GM10248 (cell line): Measurements from ENCODE around the gene CHCHD2.
"Not testable (repeated sequence)": the region's sequence is repeated elsewhere in the genome, so short reads cannot be mapped to it uniquely, and the experiment has no call there.

Experiments used
- CTCF ChIA-PET: fragments of 300-600 bp; sonication (Branson Sonifier 250); formaldehyde crosslinking; extraction: SDS; loops from one replicate; lab custom pipeline; 2021; ENCODE audit warnings: antibody characterized with exemption; lab: Yijun Ruan, JAX
- POLR2A ChIA-PET: fragments of 350-650 bp; sonication (Branson Sonifier 250); formaldehyde crosslinking; extraction: SDS; loops from one replicate; lab custom pipeline; 2020; ENCODE audit warnings: antibody characterized with exemption; lab: Yijun Ruan, JAX
- DNase-seq: peaks from one replicate; pipeline ENCODE4 v3.0.0; 2012; ENCODE audit errors: extremely low spot score
- TF ChIP-seq, protein P1 (sequence below): IDR thresholded peaks from 2 replicates; pipeline ENCODE4 v1.5.1; 2012; ENCODE audit warnings: mild to moderate bottlenecking, low read depth; ENCODE audit errors: extremely low read depth, missing control alignments, control extremely low read depth

CHCHD2 gene

DNA sequence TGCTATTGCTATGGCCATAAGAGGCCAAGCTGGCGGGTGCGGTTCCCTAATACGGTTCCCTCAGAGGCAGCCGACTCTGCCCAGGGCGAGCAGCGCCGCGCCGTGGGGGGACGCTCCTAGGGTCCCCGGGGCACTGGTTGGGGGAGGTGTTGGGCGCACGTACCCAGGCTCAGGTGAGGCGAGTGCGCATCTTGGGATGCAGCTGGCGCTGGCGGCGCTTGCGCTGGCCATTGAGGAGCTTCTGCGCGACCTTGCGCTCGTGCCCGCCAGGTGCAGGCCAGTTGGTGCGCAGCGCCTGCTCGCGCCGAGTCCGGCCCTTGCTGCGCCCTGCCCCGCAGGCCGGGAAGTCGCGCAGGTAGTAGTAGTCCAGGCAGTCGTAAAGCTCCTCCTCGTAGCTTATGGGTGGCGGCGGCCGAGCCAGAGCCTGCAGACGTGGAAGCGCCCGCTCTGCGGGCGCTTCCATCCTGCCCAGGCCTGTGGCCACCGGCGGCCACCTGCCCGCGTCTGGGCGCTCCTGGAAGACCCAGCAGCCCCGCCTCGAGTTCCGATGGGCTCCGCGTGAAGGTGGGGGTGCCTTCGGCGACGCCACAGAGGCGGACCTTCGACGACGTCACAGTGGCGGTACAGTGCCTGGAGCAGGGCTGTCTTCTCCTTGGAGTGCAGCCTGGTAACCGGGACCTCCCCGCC is 9.7 kb upstream of the CHCHD2 start, which contains the start of gene NUPR2:
Gene NUPR2, minus strand, starts transcription at position 566 of the 687 bp plus-strand sequence. Its CDS starts 103 bp downstream, at position 463.
- ChIA-PET POLR2A (no interaction called here), CTCF (no interaction called here)
- no peak for DNase-seq
- TF ChIP-seq, protein P1, sequence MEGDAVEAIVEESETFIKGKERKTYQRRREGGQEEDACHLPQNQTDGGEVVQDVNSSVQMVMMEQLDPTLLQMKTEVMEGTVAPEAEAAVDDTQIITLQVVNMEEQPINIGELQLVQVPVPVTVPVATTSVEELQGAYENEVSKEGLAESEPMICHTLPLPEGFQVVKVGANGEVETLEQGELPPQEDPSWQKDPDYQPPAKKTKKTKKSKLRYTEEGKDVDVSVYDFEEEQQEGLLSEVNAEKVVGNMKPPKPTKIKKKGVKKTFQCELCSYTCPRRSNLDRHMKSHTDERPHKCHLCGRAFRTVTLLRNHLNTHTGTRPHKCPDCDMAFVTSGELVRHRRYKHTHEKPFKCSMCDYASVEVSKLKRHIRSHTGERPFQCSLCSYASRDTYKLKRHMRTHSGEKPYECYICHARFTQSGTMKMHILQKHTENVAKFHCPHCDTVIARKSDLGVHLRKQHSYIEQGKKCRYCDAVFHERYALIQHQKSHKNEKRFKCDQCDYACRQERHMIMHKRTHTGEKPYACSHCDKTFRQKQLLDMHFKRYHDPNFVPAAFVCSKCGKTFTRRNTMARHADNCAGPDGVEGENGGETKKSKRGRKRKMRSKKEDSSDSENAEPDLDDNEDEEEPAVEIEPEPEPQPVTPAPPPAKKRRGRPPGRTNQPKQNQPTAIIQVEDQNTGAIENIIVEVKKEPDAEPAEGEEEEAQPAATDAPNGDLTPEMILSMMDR = no peak

DNA sequence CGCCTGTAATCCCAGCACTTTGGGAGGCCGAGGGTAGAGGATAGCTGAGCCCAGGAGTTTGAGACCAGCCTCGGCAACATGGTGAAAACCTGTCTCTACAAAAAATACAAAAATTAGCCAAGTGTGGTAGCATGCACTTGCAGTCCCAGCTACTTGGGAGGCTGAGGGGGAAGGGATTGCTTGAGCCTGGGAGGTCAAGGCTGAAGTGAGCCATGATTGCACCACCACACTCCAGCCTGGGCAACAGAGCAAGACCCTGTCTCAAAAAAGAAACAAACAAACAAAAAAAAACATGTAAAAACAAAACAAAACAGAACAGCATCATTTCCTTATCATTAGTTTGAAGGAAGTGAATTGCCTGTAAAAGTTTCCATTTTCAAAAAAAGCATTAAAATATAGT is 6.0 kb upstream of the CHCHD2 start:
- POLR2A ChIA-PET, DNase-seq, CTCF ChIA-PET: not testable (repeated sequence)

DNA sequence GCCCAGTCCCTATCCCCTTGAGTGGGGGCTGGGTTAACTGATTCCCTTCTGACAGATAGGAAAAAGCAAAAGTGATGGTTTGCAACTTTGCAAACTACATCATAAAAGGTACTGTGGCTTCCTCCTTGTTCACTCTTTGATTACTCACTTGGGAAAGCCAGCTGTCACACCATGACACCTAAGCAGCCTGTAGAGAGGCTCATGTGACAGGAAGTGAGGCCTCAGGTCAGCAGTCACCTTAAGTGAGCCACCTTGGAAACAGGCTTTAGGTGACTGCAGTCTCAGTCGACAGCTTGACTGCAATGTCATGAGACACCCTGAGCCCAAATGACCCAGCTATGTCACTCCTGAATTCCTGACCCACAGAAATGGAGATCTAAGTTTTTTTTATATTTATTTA is 4.3 kb upstream of the CHCHD2 start:
- POLR2A ChIA-PET = no interaction called here
- TF ChIP-seq, protein P1 = no peak
- no peak for DNase-seq
- CTCF ChIA-PET = no interaction called here

DNA sequence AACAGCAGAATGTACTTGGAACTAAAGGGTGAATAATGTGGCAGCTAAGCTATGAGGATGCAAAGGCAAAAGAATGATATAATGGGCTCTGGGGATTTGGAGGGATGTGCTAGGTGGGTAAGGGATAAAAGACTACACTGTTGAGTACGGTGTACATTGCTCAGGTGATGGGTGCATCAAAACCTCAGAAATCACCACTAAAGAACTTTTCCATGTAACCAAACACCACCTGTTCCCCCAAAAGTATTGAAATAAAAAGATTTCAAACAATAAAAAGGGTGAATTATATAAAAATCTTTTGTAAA is 1.6 kb upstream of the CHCHD2 start:
- TF ChIP-seq, protein P1 = no peak
- no peak for DNase-seq
- POLR2A ChIA-PET = no interaction called here
- CTCF ChIA-PET = interaction anchor here (1.2 kb wide), 1 partner anchor 827 kb away, joined by 3 read pairs; no protein-coding TSS in a partner anchor

DNA sequence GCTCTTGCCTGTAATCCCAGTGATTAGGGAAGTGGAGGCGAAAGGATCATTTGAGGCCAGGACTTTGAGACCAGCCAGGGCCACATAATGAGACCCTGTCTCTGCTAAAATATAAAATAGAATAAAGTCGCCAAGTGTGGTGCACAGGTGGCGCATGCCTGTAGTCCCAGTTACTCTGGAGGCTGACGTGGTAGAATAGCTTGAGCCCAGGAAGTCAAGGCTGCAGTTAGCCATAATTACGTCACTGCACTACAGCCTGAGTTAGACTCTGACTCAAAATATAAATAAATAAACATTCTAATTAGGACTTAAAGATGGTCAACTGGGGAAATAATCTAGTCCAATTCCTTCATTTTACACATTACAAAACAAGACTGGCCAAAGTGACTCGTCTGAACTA is 768 bp downstream of the CHCHD2 start:
- ChIA-PET POLR2A (interaction anchor here (1.0 to 1.4 kb wide), 3 partner anchors 13 to 54 kb away, joined by 4 to 6 read pairs (median 4); partner anchors contain the start of genes CCT6A, PHKG1 and PSPH), CTCF (no interaction called here)
- TF ChIP-seq, protein P1 = no peak
- no peak for DNase-seq

DNA sequence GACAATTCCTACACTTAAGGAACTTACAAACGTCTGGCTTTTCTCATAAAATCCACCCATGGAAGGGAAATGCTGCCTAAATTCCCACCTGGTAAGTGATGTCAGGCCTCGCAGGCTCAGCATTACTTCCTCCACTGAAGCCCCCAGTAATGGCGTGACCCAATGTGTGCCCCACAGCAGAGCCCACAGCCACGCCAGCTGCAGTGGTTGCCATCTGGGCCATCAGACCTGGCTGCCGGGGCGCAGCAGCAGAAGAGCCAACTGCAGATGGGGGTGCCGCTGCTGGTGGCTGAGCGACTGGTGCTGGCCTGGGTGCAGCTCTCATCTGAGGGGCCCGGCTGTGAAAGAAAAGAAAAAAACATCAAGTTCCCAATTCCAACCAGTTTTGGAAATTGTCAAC is 2.1 kb downstream of the CHCHD2 start:
- POLR2A ChIA-PET = interaction anchor here (0.5 kb wide), 1 partner anchor 92 kb away, joined by 7 read pairs; no protein-coding TSS in a partner anchor
- CTCF ChIA-PET = interaction anchor here (0.9 kb wide), 1 partner anchor 30 kb away, joined by 3 read pairs; no protein-coding TSS in a partner anchor
- not testable (repeated sequence) for DNase-seq

DNA sequence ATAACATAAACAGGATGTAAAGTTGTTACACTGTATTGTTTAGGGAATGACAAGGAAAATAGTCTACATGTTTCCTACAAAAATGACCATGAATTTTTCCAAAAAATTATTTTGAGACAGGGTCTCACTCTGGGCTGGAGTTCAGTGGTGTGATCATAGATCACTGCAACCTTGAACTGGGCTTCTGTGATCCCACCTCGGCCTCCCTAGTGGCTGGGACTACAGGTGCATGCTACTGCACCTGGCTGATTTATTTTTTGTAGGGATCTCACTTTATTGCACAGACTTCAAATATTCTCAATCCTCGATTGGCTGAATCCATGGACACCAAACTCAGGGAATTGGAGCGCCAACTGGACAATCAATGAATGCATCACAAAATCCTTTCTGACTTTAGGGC is 6.6 kb downstream of the CHCHD2 start:
- DNase-seq = no peak
- TF ChIP-seq, protein P1 = no peak
- CTCF ChIA-PET = no interaction called here
- POLR2A ChIA-PET = interaction anchor here (0.7 to 1.6 kb wide), 2 partner anchors 10 to 63 kb away, joined by 11 read pairs; no protein-coding TSS in a partner anchor

DNA sequence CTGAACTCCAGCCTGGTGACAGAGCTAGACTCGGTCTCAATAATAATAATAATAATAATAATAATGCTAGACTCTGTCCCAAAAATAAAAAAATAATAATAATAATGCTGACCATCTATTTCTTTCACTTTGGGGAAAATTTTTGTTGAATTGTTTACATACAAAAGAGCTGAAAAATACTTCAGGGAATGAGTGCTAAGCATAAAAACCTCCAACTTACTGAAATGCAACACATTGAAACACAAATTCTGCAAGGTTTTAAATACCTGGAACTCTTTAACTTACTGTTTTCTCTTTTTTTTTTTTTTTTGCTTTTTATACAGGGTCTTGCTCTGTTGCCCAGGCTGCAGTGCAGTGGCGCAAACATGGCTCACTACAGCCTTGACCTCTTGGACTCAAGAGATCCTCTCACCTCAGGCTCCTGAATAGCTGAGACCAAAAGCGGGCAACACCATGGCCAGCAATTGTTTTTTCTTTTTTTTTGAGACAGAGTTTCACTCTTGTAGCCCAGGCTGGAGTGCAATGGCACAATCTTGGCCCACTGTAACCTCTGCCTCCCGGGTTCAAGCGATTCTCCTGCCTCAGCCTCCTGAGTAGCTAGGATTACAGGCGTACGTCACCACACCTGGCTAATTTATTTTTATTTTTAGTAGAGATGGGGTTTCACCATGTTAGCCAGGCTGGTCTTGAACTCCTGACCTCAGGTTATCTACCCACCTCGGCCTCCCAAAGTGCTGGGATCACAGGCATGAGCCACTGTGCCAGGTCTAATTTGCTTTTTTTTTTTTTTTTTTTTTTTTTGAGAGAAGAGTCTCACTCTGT is 7.9 kb downstream of the CHCHD2 start:
- DNase-seq = not testable (repeated sequence)
- ChIA-PET CTCF (interaction anchor here (1.9 kb wide), 1 partner anchor 24 kb away, joined by 5 read pairs; no protein-coding TSS in a partner anchor), POLR2A (interaction anchor here (0.7 to 1.6 kb wide), 5 partner anchors 8 to 1827 kb away, joined by 3 to 11 read pairs (median 7); partner anchors contain the start of genes CCT6A, CHCHD2 and PSPH)
